Activated CD4-positive, CD25-positive, alpha-beta regulatory T cell treated with anti-CD3 and anti-CD28 coated beads, Interleukin-2, amount 50 U/mL, for 72 hours (primary cell): ENCODE results near the gene MOB3B.

ENCODE experiments used
- DNase-seq: peaks from one replicate; pipeline ENCODE4 v3.0.0; 2021

The MOB3B gene

GRCh38 chr9:27356446-27356845 lies 173.2 kb downstream of the MOB3B start:
- DNase-seq = no peak

- DNase-seq = no peak
Observed at GRCh38 chr9:27355166-27355565, 174.4 kb downstream of the MOB3B start.

- no peak for DNase-seq
Observed at GRCh38 chr9:27353474-27354229, 176.0 kb downstream of the MOB3B start.

GRCh38 chr9:27353166-27353473 lies 176.5 kb downstream of the MOB3B start:
- no peak for DNase-seq

GRCh38 chr9:27352457-27353165 lies 177.0 kb downstream of the MOB3B start:
- no peak for DNase-seq

GRCh38 chr9:27351438-27351837 lies 178.2 kb downstream of the MOB3B start:
- DNase-seq = no peak

GRCh38 chr9:27350382-27350976 lies 179.1 kb downstream of the MOB3B start:
- DNase-seq = no peak

- DNase-seq = no peak
Observed at GRCh38 chr9:27349698-27350080, 179.9 kb downstream of the MOB3B start.

GRCh38 chr9:27348785-27349697 lies 180.6 kb downstream of the MOB3B start:
- DNase-seq = no peak

- DNase-seq = no peak
Observed at GRCh38 chr9:27347889-27348288, 181.7 kb downstream of the MOB3B start.

- no peak for DNase-seq
Observed at GRCh38 chr9:27344776-27345175, 184.8 kb downstream of the MOB3B start.

- no peak for DNase-seq
Observed at GRCh38 chr9:27341545-27342294, 187.9 kb downstream of the MOB3B start.

- no peak for DNase-seq
Observed at GRCh38 chr9:27340961-27341511, 188.6 kb downstream of the MOB3B start.

GRCh38 chr9:27340285-27340674 lies 189.3 kb downstream of the MOB3B start:
- no peak for DNase-seq

GRCh38 chr9:27339661-27340284 lies 189.8 kb downstream of the MOB3B start:
- no peak for DNase-seq

GRCh38 chr9:27338527-27338903 lies 191.1 kb downstream of the MOB3B start:
- no peak for DNase-seq

- no peak for DNase-seq
Observed at GRCh38 chr9:27337833-27338526, 191.6 kb downstream of the MOB3B start.

GRCh38 chr9:27337236-27337635 lies 192.4 kb downstream of the MOB3B start:
- DNase-seq = no peak

- no peak for DNase-seq
Observed at GRCh38 chr9:27336829-27337228, 192.8 kb downstream of the MOB3B start.

GRCh38 chr9:27336126-27336525 lies 193.5 kb downstream of the MOB3B start:
- no peak for DNase-seq

GRCh38 chr9:27335075-27335474 lies 194.5 kb downstream of the MOB3B start:
- no peak for DNase-seq
